ENCODE data around the gene AKR1E2.
"Not testable (repeated sequence)": the region's sequence is repeated elsewhere in the genome, so short reads cannot be mapped to it uniquely, and the experiment has no call there.

The AKR1E2 gene

DNA sequence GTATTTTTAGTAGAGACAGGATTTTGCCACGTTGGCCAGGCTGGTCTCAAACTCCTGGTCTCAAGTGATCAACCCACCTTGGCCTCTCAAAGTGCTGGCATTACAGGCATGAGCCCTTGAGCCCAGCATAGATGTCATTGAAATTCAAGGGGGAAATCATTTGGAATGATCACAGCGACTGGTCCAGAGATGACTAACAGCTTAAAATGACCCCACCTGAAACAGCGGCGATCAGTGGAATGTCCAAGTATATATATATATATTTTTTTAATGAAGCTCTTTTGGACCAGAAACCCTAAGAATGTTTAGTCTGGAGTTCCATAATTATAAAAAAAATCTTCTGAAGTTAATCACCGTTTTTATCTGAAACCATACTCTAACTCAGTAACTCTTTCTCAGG lies 12.5 kb upstream of the AKR1E2 start:
- no peak for DNase-seq (ENCODE audit: low read depth in 3 of 3)

DNA sequence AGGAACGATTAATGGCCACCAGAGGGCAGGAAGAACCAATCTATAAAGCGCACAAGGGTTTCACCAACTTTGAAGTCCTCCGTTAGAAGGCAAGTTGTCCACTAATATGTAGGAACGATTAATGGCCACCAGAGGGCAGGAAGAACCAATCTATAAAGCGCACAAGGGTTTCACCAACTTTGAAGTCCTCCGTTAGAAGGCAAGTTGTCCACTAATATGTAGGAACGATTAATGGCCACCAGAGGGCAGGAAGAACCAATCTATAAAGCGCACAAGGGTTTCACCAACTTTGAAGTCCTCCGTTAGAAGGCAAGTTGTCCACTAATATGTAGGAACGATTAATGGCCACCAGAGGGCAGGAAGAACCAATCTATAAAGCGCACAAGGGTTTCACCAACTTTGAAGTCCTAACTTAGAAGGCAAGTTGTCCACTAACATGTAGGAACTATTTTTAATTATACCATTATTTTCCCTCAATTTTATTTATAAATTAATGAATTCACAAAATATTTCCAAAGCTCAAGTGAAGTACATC lies 10.3 kb upstream of the AKR1E2 start:
- not testable (repeated sequence) for DNase-seq (ENCODE audit: low read depth in 3 of 3)

DNA sequence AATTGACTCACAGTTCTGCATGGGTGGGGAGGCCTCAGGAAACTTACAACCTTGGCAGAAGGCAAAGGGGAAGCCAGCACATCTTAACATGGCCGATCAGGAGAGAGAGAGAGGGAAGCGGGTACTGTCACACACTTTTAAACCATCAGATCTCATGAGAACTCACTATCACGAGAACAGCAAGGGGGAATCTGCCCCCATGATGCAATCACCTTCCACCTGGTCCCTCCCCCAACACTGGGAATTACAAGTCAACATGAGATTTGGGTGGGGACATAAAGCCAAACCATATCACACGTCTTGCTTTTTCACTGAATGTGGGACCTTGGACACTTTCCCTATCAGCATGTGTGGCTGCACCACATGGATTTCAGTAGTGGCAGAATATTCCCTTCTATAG lies 9.0 kb upstream of the AKR1E2 start:
- DNase-seq (ENCODE audit: low read depth in 3 of 3) = no peak

DNA sequence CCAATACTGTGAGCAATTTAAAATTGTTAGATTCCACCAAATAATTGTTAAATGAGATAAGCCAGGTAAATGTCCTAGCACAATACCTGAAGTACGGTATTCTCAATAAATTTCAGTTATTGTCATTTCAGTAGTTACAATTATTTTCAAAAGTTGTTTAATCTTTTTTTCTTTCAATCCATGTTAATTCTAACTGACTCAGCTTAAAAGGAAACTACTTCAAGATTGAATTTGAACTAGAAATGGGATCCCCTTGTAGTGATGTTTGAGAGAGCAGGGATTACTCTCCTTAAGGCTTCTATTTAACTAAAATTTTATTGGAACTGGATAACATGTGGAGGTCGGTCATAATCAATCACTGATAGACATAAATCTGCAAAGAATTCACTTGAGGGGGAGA lies 6.9 kb upstream of the AKR1E2 start:
- DNase-seq (ENCODE audit: low read depth in 3 of 3) = no peak

DNA sequence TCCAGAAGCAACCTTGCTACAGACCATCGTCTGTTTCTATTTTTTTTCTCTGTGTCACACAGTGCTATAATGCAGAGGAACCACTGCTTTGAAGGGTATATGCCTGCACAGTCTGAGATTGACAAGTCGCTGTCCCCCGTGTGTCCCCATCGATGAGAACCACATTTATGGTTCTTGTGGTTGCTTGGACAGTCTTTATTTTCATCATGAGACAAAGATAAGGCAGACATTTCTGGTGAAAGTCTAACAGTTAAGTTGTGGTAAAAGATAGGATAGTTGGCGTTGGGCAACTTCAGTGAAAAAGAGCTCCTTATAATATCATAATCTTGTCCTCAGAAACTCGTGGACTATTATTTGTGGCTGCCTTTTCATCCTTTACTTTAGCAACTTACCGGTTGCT lies 6.3 kb upstream of the AKR1E2 start:
- no peak for DNase-seq (ENCODE audit: low read depth in 3 of 3)

DNA sequence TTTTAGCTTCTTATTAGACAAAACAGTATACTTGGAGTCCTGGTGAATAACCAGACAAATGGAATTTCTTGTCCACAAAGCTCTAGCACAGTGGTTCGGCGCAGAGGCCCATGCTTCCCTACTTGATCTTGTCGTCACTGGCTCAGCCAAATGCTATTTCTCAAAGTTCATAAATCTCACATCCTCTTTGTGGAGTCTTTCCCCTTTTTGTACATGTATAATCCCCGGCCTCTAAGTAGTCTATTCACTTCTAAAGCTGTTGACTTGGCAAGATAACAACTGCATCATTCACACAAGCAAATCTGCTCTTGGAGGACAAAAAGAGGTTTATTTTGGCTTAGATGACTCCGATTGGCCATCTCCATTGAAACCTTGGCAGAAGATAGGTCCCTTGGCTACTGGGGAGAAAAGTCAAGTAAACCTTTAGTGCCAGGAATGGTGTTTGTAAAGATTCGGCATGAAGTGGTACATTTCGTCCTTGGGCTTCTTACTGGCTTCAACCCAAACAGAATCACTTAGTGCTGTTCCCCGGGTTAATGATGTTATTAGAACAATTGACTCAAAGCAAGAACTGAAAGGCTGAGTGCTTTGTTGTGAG lies 5.1 kb upstream of the AKR1E2 start:
- DNase-seq (ENCODE audit: low read depth in 3 of 3) = no peak

DNA sequence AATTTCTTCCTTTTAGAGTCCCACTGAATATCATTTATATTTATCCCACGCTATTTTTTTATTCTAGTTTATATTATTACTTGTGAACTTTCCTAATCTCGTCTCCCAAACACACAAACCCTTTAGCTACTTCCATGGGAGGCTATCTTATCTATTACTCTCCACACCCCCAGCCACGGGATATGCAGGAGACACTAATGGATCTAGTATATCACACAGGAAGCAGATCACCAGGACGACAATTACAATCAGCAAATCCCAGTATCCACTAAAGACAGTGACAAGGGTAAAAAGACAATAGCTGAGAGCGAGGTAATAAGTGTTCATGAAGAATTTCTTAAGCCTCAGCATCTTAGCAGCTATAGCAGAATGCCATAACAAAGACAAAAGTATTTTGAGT lies 3.8 kb upstream of the AKR1E2 start:
- DNase-seq (ENCODE audit: low read depth in 3 of 3) = no peak

DNA sequence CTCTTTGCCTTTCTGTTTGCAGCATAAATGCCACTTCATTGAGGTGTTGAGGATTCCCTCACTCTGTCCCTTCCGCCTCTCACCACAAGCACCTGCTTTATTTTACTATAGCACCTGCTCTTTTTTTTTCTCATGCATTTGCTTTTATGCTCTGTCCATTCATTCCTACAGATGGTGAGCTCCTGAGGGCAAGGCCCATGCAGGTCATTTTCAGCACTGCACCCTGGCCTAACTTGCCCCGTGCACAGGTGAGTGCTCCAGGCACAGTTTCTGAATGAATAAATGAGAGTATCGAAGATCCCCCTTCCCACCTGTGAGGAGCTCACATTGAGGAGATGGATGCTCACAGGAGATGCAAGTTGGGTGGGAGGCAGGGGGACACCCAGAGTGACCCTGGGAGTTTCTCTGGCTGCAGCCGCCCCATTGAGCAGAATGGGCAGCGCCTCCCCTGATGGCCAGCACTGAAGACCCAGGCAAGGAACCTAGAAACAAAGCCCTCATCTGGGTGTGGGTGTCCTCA lies 1.2 kb upstream of the AKR1E2 start:
- no peak for DNase-seq (ENCODE audit: low read depth in 3 of 3)

DNA sequence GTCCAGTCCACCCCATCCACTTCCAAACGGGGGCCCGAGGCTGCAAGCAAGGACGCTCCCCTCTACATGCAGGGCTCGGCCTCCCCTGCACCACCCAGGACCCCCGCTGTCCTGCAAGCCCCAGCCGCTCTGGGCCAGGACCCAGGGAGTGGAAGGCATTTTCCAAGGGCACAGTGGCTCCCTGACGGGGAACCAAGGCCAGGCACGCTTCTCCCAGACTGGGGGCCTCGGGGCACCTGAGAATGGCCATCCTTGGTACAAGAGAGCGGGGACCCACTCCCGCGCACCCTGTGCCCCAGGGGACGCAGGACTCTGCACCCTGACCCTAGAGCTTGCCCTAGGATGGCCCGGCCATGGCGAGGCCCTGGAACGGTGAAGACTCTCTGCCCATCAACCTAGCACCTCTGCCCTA lies 545 bp upstream of the AKR1E2 start:
- DNase-seq (ENCODE audit: low read depth in 3 of 3) = no peak

DNA sequence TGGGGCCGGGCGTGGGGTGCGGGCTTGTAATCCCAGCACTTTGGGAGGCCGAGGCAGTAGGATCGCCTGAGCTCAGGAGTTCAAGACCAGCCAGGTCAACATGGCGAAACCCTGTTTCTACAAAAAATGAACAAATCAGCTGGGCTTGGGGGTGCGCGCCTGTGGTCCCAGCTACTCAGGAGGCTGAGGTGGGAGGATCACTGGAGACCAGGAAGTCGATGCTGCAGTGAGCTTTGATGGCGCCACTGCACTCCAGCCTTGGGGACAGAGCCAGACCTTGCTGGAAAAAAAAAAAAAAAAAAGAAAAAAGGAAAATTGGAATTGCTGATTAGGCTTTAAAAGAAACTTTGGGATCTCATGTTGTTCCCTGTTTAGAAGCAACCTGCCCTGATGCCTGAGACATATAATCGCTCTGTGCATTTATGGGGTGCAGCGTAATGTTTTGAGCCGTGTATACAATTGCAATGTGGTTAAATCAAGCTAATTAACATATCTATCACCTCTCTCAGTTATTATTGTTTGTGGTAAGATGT lies 851 bp downstream of the AKR1E2 start:
- DNase-seq (ENCODE audit: low read depth in 3 of 3) = no peak

DNA sequence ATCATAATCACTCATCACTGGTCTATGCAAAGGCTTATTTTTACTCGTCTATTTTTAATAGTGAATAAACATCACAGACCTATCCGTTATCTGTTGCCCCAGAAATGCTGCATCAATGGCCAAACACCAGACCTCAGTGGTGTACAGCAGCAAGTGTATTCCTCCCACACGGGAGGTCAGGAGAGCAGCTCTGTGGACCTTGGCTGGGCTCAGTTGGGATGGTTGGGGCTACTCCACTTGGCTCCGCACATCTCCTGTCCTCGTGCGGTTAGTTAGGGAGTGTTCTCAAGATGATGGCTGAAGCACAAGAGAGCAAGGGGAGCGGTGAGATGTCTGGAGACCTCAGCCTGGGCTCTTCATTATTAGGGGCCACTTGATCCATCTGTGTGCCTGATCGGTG lies 2.0 kb downstream of the AKR1E2 start:
- DNase-seq (ENCODE audit: low read depth in 3 of 3) = no peak

DNA sequence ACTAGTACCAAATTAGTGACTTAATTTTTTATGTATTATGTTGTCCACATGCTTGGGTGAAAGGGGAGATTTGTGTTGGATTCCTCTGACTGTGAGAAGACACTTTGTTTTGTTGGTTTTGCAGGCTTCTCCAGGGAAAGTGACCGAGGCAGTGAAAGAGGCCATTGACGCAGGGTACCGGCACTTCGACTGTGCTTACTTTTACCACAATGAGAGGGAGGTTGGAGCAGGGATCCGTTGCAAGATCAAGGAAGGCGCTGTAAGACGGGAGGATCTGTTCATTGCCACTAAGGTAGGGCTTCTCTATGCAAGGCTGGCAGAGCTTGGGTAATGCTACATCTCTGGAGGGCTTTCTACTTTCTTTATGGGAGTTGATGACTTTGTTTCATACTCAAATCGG lies 4.5 kb downstream of the AKR1E2 start:
- no peak for DNase-seq (ENCODE audit: low read depth in 3 of 3)

DNA sequence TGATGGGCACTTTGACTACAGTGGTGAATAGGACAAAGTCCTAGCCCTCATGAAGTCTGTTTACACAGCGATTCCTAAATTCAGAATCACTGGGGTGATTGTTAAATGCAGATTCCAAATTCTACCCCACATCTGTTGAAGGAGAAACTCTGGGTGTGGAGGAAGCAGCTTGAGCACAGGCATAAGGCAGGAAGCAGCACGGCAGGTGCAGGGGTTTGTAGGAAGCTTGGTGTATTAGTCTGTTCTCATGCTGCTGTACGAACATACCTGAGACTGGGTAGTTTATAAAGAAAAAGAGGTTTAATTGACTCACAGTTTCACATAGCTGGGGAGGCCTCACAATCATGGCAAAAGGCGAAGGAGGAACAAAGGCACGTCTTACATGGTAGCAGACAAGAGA lies 5.1 kb downstream of the AKR1E2 start:
- DNase-seq (ENCODE audit: low read depth in 3 of 3) = no peak

DNA sequence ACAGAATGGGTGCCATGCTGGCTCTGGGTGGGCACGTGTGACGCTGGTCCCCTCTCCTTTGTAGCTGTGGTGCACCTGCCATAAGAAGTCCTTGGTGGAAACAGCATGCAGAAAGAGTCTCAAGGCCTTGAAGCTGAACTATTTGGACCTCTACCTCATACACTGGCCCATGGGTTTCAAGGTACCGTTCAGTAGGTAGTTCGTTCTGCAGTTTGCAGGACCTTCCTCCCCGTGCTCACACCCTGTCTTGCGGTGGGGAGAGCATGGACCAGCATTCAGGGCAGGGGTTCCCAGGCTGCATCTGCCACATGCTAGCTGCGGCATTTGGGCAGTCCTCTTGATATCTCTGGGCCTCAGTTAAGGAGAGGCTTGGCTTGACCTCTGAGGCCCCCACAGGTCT lies 7.3 kb downstream of the AKR1E2 start:
- DNase-seq (ENCODE audit: low read depth in 3 of 3) = no peak

DNA sequence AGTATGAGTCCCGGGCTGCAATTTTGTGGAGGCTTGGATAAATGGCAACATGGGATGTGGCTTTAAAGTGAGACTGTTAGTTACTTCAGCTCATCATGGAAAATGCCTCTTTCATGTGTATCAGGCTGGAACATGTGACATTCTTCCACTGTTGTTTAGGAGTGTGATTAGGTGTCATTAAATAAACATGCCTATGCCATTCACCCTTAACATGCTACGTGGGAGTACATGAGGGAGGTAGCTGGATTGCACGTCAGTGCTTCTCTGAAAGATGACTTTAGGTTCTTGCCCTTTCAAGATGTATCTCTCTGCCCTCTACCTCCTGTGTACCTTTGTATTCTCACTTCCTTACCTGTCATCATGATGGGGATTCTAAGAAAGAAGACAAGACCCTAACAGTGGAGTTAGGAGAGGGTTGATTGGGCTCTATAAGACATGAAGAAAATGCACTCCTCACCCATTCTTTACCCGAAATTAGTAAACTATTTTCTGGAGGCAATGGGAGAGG lies 8.9 kb downstream of the AKR1E2 start:
- no peak for DNase-seq (ENCODE audit: low read depth in 3 of 3)

DNA sequence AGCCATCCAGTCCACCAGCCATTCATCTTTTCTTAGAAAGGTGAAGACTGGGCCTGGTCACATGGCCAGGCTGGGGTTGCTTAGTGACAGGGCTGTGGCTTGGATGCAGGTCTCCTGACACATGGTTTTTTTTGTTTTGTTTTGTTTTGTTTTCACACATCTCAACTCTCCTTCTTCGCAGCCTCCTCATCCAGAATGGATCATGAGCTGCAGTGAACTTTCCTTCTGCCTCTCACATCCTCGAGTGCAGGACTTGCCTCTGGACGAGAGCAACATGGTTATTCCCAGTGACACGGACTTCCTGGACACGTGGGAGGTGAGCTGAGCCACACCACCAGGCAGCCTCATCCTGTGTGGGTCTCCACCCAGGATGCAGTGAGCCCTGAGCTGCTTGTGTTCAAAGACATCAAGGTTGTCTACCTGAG lies 9.5 kb downstream of the AKR1E2 start:
- no peak for DNase-seq (ENCODE audit: low read depth in 3 of 3)

DNA sequence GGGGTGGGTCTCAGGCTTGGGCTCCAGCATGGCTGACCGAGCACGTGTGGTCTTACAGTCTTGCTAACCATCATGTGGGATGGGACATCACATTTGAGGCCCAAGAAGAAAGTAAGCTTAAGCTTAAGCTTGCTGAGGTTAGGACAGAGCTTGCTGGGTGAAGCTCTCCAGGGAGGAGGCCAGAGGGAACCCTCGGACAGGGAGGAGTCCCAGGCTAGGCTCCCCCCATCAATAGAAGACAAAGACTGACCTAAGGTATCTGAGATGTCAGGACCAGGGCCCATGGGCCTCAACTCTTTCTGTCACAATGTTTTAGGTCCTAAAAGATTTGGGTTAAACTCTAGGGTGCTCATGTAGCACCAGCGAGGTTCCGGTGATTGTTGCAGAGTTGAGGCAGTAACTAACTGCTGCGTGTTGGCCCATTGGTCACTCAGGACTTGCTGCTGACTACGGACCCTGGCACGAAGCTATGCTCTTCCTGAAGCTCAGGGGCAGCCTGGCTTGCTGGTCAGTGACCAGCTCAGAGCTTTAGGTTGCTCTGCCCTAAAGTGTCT lies 10.5 kb downstream of the AKR1E2 start:
- no peak for DNase-seq (ENCODE audit: low read depth in 3 of 3)

DNA sequence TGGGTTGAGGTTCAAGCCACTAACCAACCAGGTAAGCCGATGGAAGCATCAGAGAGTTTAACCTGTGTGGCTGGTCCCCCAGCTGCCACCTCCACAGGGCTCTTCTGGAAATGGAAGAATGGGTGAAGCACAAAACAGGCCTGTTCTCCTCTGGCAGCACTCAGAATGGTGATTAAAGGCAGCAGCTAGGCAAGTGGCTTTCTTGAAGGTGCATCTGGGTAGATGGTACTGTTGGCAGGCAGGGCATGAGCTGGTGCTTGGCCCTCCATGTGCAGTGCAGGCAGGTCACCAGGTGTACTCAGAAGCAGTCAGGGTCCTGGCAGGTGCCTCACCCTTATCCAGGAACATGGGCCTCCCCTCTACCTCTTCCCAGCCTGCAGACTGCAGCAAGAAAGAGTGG lies 11.5 kb downstream of the AKR1E2 start:
- no peak for DNase-seq (ENCODE audit: low read depth in 3 of 3)

DNA sequence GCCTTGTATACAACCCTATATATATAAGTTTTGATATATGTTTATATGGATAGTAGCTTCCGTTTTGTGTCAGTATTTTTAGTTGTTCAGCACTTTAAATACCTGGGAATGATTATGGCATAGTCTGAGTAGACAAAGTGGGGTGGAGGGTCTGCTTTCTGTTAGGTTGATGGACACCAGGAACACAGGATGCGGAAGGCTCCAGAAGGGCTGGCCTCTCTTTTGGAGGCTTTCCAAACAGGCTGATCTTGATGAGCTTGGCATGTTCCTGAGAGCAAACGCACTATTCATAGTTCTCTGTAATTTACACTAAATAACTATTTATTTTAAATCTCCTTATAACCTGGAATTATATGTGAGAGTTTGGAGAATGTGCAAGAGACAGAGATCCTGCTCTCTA lies 12.7 kb downstream of the AKR1E2 start:
- no peak for DNase-seq (ENCODE audit: low read depth in 3 of 3)

DNA sequence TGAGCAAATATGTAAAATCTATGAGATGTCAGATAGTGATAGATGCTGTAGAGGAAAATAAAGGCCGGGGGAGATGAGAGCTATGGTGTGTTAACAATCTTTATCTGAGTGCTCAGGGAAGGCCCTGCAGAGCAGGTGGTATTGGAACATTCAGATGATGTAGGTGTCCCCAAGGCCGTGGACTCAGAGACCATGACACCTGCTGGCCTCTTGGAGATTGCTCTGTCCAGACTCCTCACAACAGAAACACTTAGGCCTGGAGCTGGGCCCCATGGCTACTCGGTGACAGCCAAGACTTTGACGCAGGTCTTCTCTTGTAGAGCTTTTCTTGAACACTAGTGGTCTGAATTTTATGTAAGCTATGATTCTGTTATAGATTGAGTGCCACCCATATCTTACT lies 13.3 kb downstream of the AKR1E2 start:
- no peak for DNase-seq (ENCODE audit: low read depth in 3 of 3)

DNA sequence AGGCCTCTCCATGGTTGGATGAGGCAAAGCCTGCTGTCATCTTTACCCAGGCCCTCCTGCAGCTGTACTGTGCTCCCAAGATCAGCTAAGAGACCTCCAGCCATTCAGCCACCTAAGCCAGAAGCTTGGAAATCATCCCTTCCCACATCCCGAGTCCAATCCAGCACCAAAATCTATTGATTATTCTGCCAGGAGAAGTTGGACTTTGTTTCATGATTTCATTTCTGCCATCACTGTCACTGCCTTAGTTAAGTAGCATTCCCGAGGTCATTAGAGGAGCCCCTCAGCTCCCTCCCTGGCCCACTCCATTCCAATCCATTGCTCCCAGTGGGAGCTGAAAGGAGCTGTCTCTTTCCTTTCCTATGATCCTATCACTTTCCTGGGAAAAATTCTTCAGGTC lies 14.1 kb downstream of the AKR1E2 start:
- DNase-seq (ENCODE audit: low read depth in 3 of 3) = no peak

DNA sequence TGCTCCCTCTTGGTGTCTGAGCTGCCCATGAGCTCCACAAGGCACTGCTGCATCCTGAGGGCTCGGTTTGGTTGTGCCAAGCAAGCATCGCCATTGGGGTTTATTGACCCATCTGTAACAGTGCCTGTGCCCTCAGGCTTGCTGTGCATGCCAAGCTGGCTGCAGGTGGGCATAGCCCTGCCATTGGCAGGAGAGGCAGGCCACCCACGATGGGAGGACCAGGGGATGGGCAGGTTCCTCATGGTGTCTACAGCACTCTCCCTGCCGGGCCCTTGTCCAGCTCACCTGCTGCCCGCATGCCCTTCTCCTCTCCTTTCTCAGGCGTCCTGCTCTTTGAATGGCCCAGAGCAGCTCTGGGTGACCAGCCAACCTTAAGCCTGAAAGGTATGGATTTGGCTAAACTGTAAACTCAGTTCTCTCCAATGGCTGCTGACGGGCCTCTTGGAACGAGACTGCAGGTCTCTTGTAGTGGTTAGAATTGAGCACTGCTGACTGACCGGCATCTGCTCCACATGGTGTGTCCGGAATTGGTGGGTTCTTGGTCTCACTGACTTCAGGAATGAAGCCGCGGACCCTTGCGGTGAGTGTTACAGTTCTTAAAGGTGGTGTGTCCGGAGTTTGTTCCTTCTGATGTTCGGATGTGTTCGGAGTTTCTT lies 17.6 kb downstream of the AKR1E2 start:
- no peak for DNase-seq (ENCODE audit: low read depth in 3 of 3)

DNA sequence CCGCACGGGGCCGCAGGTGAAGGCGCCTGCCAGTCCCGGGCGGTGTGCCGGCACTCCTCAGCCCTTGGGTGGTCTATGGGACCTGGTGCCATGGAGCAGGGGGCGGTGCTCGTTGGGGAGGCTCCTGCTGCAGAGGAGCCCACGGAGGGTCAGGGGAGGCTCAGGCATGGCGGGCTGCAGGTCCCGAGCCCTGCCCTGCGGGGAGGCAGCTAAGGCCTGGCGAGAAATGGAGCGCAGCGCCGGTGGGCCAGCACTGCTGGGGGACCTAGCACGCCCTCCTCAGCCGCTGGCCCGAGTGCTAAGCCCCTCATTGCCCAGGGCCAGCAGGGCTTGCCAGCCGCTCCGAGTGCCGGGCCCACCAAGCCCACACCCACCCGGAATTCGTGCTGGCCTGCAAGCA lies 18.9 kb downstream of the AKR1E2 start:
- DNase-seq (ENCODE audit: low read depth in 3 of 3) = no peak
